NCI-H2171 (cell line): ENCODE data around the gene TEC.
"Not testable (repeated sequence)": the region's sequence is repeated elsewhere in the genome, so short reads cannot be mapped to it uniquely, and the experiment has no call there.

Experiments
- DNase-seq: peaks from one replicate; lab custom pipeline; 2025; lab: John Stamatoyannopoulos, UW

TEC gene

GRCh38 chr4:48195853-48196252, 73.8 kb downstream of the TEC start:
- no peak for DNase-seq

- DNase-seq = no peak
Observed at GRCh38 chr4:48195374-48195773, 74.3 kb downstream of the TEC start.

- no peak for DNase-seq
Observed at GRCh38 chr4:48194971-48195370, 74.7 kb downstream of the TEC start.

- DNase-seq = no peak
Observed at GRCh38 chr4:48193921-48194468, 75.6 kb downstream of the TEC start.

- no peak for DNase-seq
Observed at GRCh38 chr4:48193096-48193836, 76.4 kb downstream of the TEC start.

- DNase-seq = no peak
Observed at GRCh38 chr4:48191758-48192157, 77.9 kb downstream of the TEC start.

- no peak for DNase-seq
Observed at GRCh38 chr4:48190839-48191238, 78.8 kb downstream of the TEC start.

GRCh38 chr4:48189731-48190130, 79.9 kb downstream of the TEC start:
- no peak for DNase-seq

- no peak for DNase-seq
Observed at GRCh38 chr4:48188390-48188789, 81.2 kb downstream of the TEC start.

GRCh38 chr4:48187813-48188212, 81.8 kb downstream of the TEC start:
- DNase-seq = no peak

- not testable (repeated sequence) for DNase-seq
Observed at GRCh38 chr4:48187066-48187465, 82.6 kb downstream of the TEC start.

GRCh38 chr4:48186394-48186793, 83.2 kb downstream of the TEC start:
- not testable (repeated sequence) for DNase-seq

- DNase-seq = no peak
Observed at GRCh38 chr4:48184882-48185281, 84.8 kb downstream of the TEC start.

GRCh38 chr4:48180234-48180633, 89.4 kb downstream of the TEC start:
- DNase-seq = no peak

GRCh38 chr4:48178931-48179330, 90.7 kb downstream of the TEC start:
- no peak for DNase-seq

GRCh38 chr4:48175806-48176205, 93.8 kb downstream of the TEC start:
- DNase-seq = no peak

GRCh38 chr4:48175328-48175727, 94.3 kb downstream of the TEC start:
- no peak for DNase-seq

GRCh38 chr4:48173056-48173991, 96.3 kb downstream of the TEC start:
- no peak for DNase-seq

GRCh38 chr4:48172651-48173050, 97.0 kb downstream of the TEC start:
- no peak for DNase-seq

GRCh38 chr4:48169636-48170035, 100.0 kb downstream of the TEC start:
- no peak for DNase-seq

- DNase-seq = no peak
Observed at GRCh38 chr4:48167538-48168263, 101.9 kb downstream of the TEC start.

GRCh38 chr4:48164561-48164960, 105.1 kb downstream of the TEC start:
- DNase-seq = not testable (repeated sequence)
